ENCODE results near the gene CCDC97.

Gene CCDC97

DNA sequence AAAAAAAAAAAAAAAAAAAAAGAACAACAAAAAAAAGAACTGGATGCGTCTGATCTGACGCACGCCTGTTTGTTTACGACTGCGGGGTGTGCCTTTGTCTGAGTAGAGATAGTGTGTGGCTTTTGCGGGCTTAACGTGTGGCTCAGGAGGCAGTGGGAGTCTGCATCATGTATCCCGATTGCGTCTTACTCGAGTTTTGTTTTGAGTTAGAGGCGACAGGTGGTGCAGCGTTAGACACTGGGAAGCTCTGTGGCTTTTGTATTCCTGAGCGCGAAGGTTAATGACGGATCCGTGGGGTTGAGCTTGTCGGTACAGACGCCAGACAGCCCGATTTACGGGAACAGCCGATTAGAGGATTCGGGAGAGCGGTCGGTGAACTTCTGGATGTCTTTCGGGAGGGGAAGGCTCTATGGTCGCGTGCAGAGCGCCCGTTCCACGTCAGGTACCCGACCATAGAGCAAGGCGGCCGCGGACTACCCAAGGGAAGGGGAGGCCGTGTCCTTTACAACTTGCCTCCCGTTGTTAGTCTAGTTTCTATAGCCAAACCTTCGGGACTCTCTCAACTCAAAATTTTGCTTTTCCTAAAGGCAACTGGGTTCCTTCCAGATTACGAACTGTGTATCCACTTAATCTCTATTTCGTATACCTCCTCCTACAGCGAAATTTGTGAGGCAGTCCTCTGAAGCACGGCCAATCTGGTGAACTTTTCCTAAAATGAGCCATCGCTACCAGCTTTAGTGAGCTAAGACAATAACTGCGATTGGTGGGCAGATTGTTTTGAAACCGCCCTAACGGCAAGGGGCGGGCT lies 46.7 kb upstream of the CCDC97 start (continued):
- no peak for TF ChIP-seq ZNF121 (tag by site-specific recombination; IDR thresholded peaks at IDR 0.05)
- no peak for TF ChIP-seq ZNF140 (tag by site-specific recombination; IDR thresholded peaks at IDR 0.05)
- no peak for TF ChIP-seq GLIS1 (tag by site-specific recombination; IDR thresholded peaks at IDR 0.05)
- TF ChIP-seq ZNF558 (tag by site-specific recombination; IDR thresholded peaks at IDR 0.05), result no peak
- TF ChIP-seq ZFP3 (tag by site-specific recombination; IDR thresholded peaks at IDR 0.05; ENCODE audit: low read depth), result peak; percentile 40
- 0 out of 2 replicates have a peak, but pooled peaks have one; percentile 51 for TF ChIP-seq ZNF302 (tag by site-specific recombination; IDR thresholded peaks at IDR 0.05; ENCODE audit: low read depth)
- TF ChIP-seq ZNF239 (tag by site-specific recombination; IDR thresholded peaks at IDR 0.05), result no peak
- TF ChIP-seq KLF9 (tag by site-specific recombination; IDR thresholded peaks at IDR 0.05; ENCODE audit: low read depth), result no peak
- no peak for TF ChIP-seq ZNF626 (tag by site-specific recombination; IDR thresholded peaks at IDR 0.05)
- peak; percentile 97 for TF ChIP-seq ZBTB17 (tag by site-specific recombination; IDR thresholded peaks at IDR 0.05)
- no peak for TF ChIP-seq ZBTB8A (tag by site-specific recombination; IDR thresholded peaks at IDR 0.05)
- peak; percentile 44 for TF ChIP-seq ZNF335 (tag by site-specific recombination; conservative IDR thresholded peaks at IDR 0.05)
- TF ChIP-seq, protein P1, sequence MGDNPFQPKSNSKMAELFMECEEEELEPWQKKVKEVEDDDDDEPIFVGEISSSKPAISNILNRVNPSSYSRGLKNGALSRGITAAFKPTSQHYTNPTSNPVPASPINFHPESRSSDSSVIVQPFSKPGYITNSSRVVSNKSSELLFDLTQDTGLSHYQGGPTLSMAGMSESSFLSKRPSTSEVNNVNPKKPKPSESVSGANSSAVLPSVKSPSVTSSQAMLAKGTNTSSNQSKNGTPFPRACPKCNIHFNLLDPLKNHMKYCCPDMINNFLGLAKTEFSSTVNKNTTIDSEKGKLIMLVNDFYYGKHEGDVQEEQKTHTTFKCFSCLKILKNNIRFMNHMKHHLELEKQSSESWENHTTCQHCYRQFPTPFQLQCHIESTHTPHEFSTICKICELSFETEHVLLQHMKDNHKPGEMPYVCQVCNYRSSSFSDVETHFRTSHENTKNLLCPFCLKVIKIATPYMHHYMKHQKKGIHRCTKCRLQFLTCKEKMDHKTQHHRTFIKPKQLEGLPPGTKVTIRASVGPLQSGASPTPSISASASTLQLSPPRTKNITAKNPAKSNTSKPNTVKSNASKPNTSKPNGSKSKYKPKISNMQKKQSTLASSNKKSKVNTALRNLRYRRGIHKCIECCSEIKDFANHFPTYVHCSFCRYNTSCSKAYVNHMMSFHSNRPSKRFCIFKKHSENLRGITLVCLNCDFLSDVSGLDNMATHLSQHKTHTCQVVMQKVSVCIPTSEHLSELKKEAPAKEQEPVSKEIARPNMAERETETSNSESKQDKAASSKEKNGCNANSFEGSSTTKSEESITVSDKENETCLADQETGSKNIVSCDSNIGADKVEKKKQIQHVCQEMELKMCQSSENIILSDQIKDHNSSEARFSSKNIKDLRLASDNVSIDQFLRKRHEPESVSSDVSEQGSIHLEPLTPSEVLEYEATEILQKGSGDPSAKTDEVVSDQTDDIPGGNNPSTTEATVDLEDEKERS (tag by site-specific recombination; IDR thresholded peaks at IDR 0.05), result peak; percentile 13; the same call in 1 of the 2 replicates
- no peak for TF ChIP-seq ZNF768 (tag by site-specific recombination; IDR thresholded peaks at IDR 0.05)
- TF ChIP-seq ZNF571 (tag by site-specific recombination; IDR thresholded peaks at IDR 0.05), result no peak
- TF ChIP-seq HOXD13 (CRISPR knock-in tag; IDR thresholded peaks at IDR 0.05; ENCODE audit: borderline replicate concordance), result no peak
- TF ChIP-seq, protein P2, sequence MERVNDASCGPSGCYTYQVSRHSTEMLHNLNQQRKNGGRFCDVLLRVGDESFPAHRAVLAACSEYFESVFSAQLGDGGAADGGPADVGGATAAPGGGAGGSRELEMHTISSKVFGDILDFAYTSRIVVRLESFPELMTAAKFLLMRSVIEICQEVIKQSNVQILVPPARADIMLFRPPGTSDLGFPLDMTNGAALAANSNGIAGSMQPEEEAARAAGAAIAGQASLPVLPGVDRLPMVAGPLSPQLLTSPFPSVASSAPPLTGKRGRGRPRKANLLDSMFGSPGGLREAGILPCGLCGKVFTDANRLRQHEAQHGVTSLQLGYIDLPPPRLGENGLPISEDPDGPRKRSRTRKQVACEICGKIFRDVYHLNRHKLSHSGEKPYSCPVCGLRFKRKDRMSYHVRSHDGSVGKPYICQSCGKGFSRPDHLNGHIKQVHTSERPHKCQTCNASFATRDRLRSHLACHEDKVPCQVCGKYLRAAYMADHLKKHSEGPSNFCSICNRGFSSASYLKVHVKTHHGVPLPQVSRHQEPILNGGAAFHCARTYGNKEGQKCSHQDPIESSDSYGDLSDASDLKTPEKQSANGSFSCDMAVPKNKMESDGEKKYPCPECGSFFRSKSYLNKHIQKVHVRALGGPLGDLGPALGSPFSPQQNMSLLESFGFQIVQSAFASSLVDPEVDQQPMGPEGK (tag by site-specific recombination; IDR thresholded peaks at IDR 0.05), result no peak
- TF ChIP-seq ZNF366 (tag by site-specific recombination; conservative IDR thresholded peaks at IDR 0.05), result no peak
- no peak for TF ChIP-seq SETDB1 (IDR thresholded peaks at IDR 0.05; ENCODE audit: insufficient read length, low read length)
- no peak for TF ChIP-seq ZNF510 (tag by site-specific recombination; IDR thresholded peaks at IDR 0.05; ENCODE audit: insufficient replicate concordance)
- TF ChIP-seq ZNF792 (tag by site-specific recombination; IDR thresholded peaks at IDR 0.05), result 0 out of 2 replicates have a peak, but pooled peaks have one; percentile 20
- TF ChIP-seq ZNF837 (tag by site-specific recombination; IDR thresholded peaks at IDR 0.05), result no peak
- no peak for TF ChIP-seq ZNF169 (tag by site-specific recombination; IDR thresholded peaks at IDR 0.05)
- TF ChIP-seq, protein P3, sequence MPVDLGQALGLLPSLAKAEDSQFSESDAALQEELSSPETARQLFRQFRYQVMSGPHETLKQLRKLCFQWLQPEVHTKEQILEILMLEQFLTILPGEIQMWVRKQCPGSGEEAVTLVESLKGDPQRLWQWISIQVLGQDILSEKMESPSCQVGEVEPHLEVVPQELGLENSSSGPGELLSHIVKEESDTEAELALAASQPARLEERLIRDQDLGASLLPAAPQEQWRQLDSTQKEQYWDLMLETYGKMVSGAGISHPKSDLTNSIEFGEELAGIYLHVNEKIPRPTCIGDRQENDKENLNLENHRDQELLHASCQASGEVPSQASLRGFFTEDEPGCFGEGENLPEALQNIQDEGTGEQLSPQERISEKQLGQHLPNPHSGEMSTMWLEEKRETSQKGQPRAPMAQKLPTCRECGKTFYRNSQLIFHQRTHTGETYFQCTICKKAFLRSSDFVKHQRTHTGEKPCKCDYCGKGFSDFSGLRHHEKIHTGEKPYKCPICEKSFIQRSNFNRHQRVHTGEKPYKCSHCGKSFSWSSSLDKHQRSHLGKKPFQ (tag by site-specific recombination; IDR thresholded peaks at IDR 0.05), result no peak
- TF ChIP-seq ZNF202 (tag by site-specific recombination; IDR thresholded peaks at IDR 0.05; ENCODE audit: borderline replicate concordance), result no peak
- TF ChIP-seq, protein P4, sequence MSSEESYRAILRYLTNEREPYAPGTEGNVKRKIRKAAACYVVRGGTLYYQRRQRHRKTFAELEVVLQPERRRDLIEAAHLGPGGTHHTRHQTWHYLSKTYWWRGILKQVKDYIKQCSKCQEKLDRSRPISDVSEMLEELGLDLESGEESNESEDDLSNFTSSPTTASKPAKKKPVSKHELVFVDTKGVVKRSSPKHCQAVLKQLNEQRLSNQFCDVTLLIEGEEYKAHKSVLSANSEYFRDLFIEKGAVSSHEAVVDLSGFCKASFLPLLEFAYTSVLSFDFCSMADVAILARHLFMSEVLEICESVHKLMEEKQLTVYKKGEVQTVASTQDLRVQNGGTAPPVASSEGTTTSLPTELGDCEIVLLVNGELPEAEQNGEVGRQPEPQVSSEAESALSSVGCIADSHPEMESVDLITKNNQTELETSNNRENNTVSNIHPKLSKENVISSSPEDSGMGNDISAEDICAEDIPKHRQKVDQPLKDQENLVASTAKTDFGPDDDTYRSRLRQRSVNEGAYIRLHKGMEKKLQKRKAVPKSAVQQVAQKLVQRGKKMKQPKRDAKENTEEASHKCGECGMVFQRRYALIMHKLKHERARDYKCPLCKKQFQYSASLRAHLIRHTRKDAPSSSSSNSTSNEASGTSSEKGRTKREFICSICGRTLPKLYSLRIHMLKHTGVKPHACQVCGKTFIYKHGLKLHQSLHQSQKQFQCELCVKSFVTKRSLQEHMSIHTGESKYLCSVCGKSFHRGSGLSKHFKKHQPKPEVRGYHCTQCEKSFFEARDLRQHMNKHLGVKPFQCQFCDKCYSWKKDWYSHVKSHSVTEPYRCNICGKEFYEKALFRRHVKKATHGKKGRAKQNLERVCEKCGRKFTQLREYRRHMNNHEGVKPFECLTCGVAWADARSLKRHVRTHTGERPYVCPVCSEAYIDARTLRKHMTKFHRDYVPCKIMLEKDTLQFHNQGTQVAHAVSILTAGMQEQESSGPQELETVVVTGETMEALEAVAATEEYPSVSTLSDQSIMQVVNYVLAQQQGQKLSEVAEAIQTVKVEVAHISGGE (tag by site-specific recombination; conservative IDR thresholded peaks at IDR 0.05; ENCODE audit: low read depth), result peak; percentile 46; the same call in 1 of the 2 replicates
- peak; percentile 63; the same call in 1 of the 2 replicates for TF ChIP-seq ZNF610 (tag by site-specific recombination; IDR thresholded peaks at IDR 0.05; ENCODE audit: borderline replicate concordance)
- TF ChIP-seq, protein P5, sequence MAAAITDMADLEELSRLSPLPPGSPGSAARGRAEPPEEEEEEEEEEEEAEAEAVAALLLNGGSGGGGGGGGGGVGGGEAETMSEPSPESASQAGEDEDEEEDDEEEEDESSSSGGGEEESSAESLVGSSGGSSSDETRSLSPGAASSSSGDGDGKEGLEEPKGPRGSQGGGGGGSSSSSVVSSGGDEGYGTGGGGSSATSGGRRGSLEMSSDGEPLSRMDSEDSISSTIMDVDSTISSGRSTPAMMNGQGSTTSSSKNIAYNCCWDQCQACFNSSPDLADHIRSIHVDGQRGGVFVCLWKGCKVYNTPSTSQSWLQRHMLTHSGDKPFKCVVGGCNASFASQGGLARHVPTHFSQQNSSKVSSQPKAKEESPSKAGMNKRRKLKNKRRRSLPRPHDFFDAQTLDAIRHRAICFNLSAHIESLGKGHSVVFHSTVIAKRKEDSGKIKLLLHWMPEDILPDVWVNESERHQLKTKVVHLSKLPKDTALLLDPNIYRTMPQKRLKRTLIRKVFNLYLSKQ (tag by site-specific recombination; IDR thresholded peaks at IDR 0.05; ENCODE audit: borderline replicate concordance), result no peak
- no peak for TF ChIP-seq KLF8 (tag by site-specific recombination; IDR thresholded peaks at IDR 0.05)
